Activated CD8-positive, alpha-beta memory T cell treated with anti-CD3 and anti-CD28 coated beads, Interleukin-2, amount 10 ng/mL, durations not matched to agents 7 days and 5 days (primary cell): ENCODE measurements around the gene CAMKMT. TPM values are rescaled to one million over a fixed set of nuclear protein-coding genes. Genes with fewer than 3 reads are reported as not detected.
"Not testable (repeated sequence)": the region's sequence is repeated elsewhere in the genome, so short reads cannot be mapped to it uniquely, and the experiment has no call there.

Experiments used
- ATAC-seq: fragments of 150-1000 bp; cut with Tn5 transposase; one replicate; pipeline ENCODE4 v1.10.0; 2021; ENCODE audit warnings: moderate library complexity
- CTCF ChIA-PET: fragments of 350-600 bp; sonication (Branson Sonifier 250); formaldehyde crosslinking; loops from one replicate; lab custom pipeline; 2021; ENCODE audit warnings: antibody characterized with exemption; lab: Charles Lee
- DNase-seq: peaks from one replicate; pipeline ENCODE4 v3.0.0-alpha.2; 2020
- H3K27ac Mint-ChIP-seq: one replicate; pipeline ENCODE4 v1.8.0; 2021; ENCODE audit warnings: mild to moderate bottlenecking, mixed read lengths
- H3K27me3 Mint-ChIP-seq: one replicate; pipeline ENCODE4 v1.8.0; 2021; ENCODE audit warnings: mixed read lengths
- H3K36me3 Mint-ChIP-seq: one replicate; pipeline ENCODE4 v1.8.0; 2021; ENCODE audit warnings: mild to moderate bottlenecking, mixed read lengths
- H3K4me1 Mint-ChIP-seq: one replicate; pipeline ENCODE4 v1.8.0; 2021; ENCODE audit warnings: mixed read lengths
- H3K4me3 Mint-ChIP-seq: one replicate; pipeline ENCODE4 v1.8.0; 2021; ENCODE audit warnings: mild to moderate bottlenecking, moderate library complexity, mixed read lengths
- H3K9me3 Mint-ChIP-seq: one replicate; pipeline ENCODE4 v1.8.0; 2022; ENCODE audit warnings: low read depth, mixed read lengths
- total RNA-seq, 2 experiments: library from RNA; stranded (reverse); gene quantifications; one replicate each; pipeline ENCODE4 v1.2.3, GENCODE V29; 2021

The CAMKMT gene
- total RNA-seq, 2 experiments from 2014 or later = 12.8 to 13.3 TPM

- CTCF ChIA-PET = interaction anchor here (2.6 kb wide), 1 partner anchor 17 kb away, joined by 12 read pairs; no protein-coding TSS in a partner anchor
These were observed 134.4 kb downstream of the CAMKMT start for GRCh38 chr2:44496130-44496529.

GRCh38 chr2:44498551-44498950, 136.8 kb downstream of the CAMKMT start:
- peaks cover 2% of the 10 kb centered on the region for H3K36me3 Mint-ChIP-seq
- H3K27ac Mint-ChIP-seq = no peak overlapping the region
- no peak overlapping the region for H3K4me3 Mint-ChIP-seq
- H3K9me3 Mint-ChIP-seq = no peaks in the 10 kb centered on the region
- no peak for DNase-seq
- no peak for ATAC-seq
- no peaks in the 10 kb centered on the region for H3K4me1 Mint-ChIP-seq
- CTCF ChIA-PET = interaction anchor here (1.1 to 1.4 kb wide), 2 partner anchors 19 to 272 kb away, joined by 3 to 6 read pairs; no protein-coding TSS in a partner anchor
- no peaks in the 10 kb centered on the region for H3K27me3 Mint-ChIP-seq

More at GRCh38 chr2:44496130-44496529, 134.4 kb downstream of the CAMKMT start:
- no peak for ATAC-seq
- Mint-ChIP-seq H3K4me3 (no peak overlapping the region), H3K4me1 (no peaks in the 10 kb centered on the region), H3K36me3 (no peaks in the 10 kb centered on the region), H3K27ac (no peak overlapping the region), H3K9me3 (no peaks in the 10 kb centered on the region), H3K27me3 (no peaks in the 10 kb centered on the region)
- no peak for DNase-seq

GRCh38 chr2:44505664-44506063, 143.9 kb downstream of the CAMKMT start:
- H3K36me3 Mint-ChIP-seq, DNase-seq, H3K9me3 Mint-ChIP-seq, ATAC-seq, H3K27me3 Mint-ChIP-seq, H3K4me1 Mint-ChIP-seq, H3K27ac Mint-ChIP-seq, H3K4me3 Mint-ChIP-seq: not testable (repeated sequence)
- CTCF ChIA-PET = interaction anchor here (0.9 to 2.0 kb wide), 2 partner anchors 26 kb away, joined by 3 to 5 read pairs; no protein-coding TSS in a partner anchor

- Mint-ChIP-seq H3K36me3 (peaks cover 7% of the 10 kb centered on the region), H3K4me1 (peaks cover 3% of the 10 kb centered on the region), H3K27me3 (no peaks in the 10 kb centered on the region), H3K27ac (no peak overlapping the region), H3K9me3 (no peaks in the 10 kb centered on the region), H3K4me3 (no peak overlapping the region)
- ATAC-seq (no peak), DNase-seq (no peak)
- CTCF ChIA-PET = no interaction called here
These were observed 148.5 kb downstream of the CAMKMT start for GRCh38 chr2:44510246-44510645.

GRCh38 chr2:44515416-44515815, 153.7 kb downstream of the CAMKMT start:
- Mint-ChIP-seq H3K27me3 (no peaks in the 10 kb centered on the region), H3K9me3 (peaks cover 5% of the 10 kb centered on the region), H3K36me3 (peaks cover 5% of the 10 kb centered on the region), H3K4me3 (no peak overlapping the region), H3K27ac (no peak overlapping the region), H3K4me1 (no peaks in the 10 kb centered on the region)
- no peak for ATAC-seq
- CTCF ChIA-PET = interaction anchor here (1.5 kb wide), 1 partner anchor 36 kb away, joined by 4 read pairs; no protein-coding TSS in a partner anchor
- no peak for DNase-seq

- Mint-ChIP-seq H3K4me1 (no peaks in the 10 kb centered on the region), H3K9me3 (peaks cover 16% of the 10 kb centered on the region), H3K27ac (no peak overlapping the region), H3K4me3 (no peak overlapping the region), H3K27me3 (no peaks in the 10 kb centered on the region), H3K36me3 (peaks cover 11% of the 10 kb centered on the region)
- ATAC-seq (no peak), DNase-seq (no peak)
- CTCF ChIA-PET = no interaction called here
These were observed 157.3 kb downstream of the CAMKMT start for GRCh38 chr2:44519026-44519425.

- CTCF ChIA-PET = no interaction called here
- no peak for ATAC-seq
- H3K9me3 Mint-ChIP-seq = peaks cover 18% of the 10 kb centered on the region
- H3K36me3 Mint-ChIP-seq = peaks cover 11% of the 10 kb centered on the region
- DNase-seq = no peak
- H3K27me3 Mint-ChIP-seq = no peaks in the 10 kb centered on the region
- H3K4me3 Mint-ChIP-seq = no peak overlapping the region
- H3K27ac Mint-ChIP-seq = no peak overlapping the region
- H3K4me1 Mint-ChIP-seq = no peaks in the 10 kb centered on the region
These were observed 161.1 kb downstream of the CAMKMT start for GRCh38 chr2:44522846-44523245.

- CTCF ChIA-PET = interaction anchor here (1.7 kb wide), 1 partner anchor 45 kb away, joined by 5 read pairs; no protein-coding TSS in a partner anchor
- DNase-seq = no peak
- ATAC-seq = no peak
- Mint-ChIP-seq H3K36me3 (peaks cover 10% of the 10 kb centered on the region), H3K4me3 (no peak overlapping the region), H3K4me1 (no peaks in the 10 kb centered on the region), H3K27ac (no peak overlapping the region), H3K9me3 (peaks cover 17% of the 10 kb centered on the region), H3K27me3 (no peaks in the 10 kb centered on the region)
These were observed 162.7 kb downstream of the CAMKMT start for GRCh38 chr2:44524347-44524926.

- DNase-seq = no peak
- no peak overlapping the region for H3K4me3 Mint-ChIP-seq
- H3K4me1 Mint-ChIP-seq = no peaks in the 10 kb centered on the region
- H3K27ac Mint-ChIP-seq = no peak overlapping the region
- no peaks in the 10 kb centered on the region for H3K27me3 Mint-ChIP-seq
- H3K36me3 Mint-ChIP-seq = peaks cover 8% of the 10 kb centered on the region
- CTCF ChIA-PET = interaction anchor here (1.7 kb wide), 1 partner anchor 47 kb away, joined by 5 read pairs; no protein-coding TSS in a partner anchor
- H3K9me3 Mint-ChIP-seq = peaks cover 9% of the 10 kb centered on the region
- no peak for ATAC-seq
These were observed 164.6 kb downstream of the CAMKMT start for GRCh38 chr2:44526352-44526751.

GRCh38 chr2:44528595-44528994, 166.8 kb downstream of the CAMKMT start:
- no peaks in the 10 kb centered on the region for H3K27me3 Mint-ChIP-seq
- no peaks in the 10 kb centered on the region for H3K4me1 Mint-ChIP-seq
- peaks cover 4% of the 10 kb centered on the region for H3K9me3 Mint-ChIP-seq
- H3K36me3 Mint-ChIP-seq = peaks cover 5% of the 10 kb centered on the region
- no peak for ATAC-seq
- CTCF ChIA-PET = no interaction called here
- H3K27ac Mint-ChIP-seq = no peak overlapping the region
- DNase-seq = no peak
- no peak overlapping the region for H3K4me3 Mint-ChIP-seq

- DNase-seq = no peak
- Mint-ChIP-seq H3K27ac (no peak overlapping the region), H3K36me3 (peaks cover 7% of the 10 kb centered on the region), H3K4me1 (no peaks in the 10 kb centered on the region), H3K27me3 (no peaks in the 10 kb centered on the region), H3K9me3 (peaks cover 3% of the 10 kb centered on the region), H3K4me3 (no peak overlapping the region)
- CTCF ChIA-PET = no interaction called here
- no peak for ATAC-seq
These were observed 167.7 kb downstream of the CAMKMT start for GRCh38 chr2:44529448-44529847.

- H3K9me3 Mint-ChIP-seq = peaks cover 2% of the 10 kb centered on the region
- no peak overlapping the region for H3K27ac Mint-ChIP-seq
- CTCF ChIA-PET = no interaction called here
These were observed 169.5 kb downstream of the CAMKMT start for GRCh38 chr2:44531289-44531688.

GRCh38 chr2:44532031-44532430, 170.3 kb downstream of the CAMKMT start:
- H3K27ac Mint-ChIP-seq = no peak overlapping the region
- CTCF ChIA-PET = no interaction called here

More at GRCh38 chr2:44531289-44531688, 169.5 kb downstream of the CAMKMT start:
- ATAC-seq = no peak
- Mint-ChIP-seq H3K36me3 (peaks cover 8% of the 10 kb centered on the region), H3K27me3 (no peaks in the 10 kb centered on the region), H3K4me3 (no peak overlapping the region), H3K4me1 (no peaks in the 10 kb centered on the region)
- no peak for DNase-seq

GRCh38 chr2:44533508-44533907, 171.8 kb downstream of the CAMKMT start:
- no peaks in the 10 kb centered on the region for H3K4me1 Mint-ChIP-seq
- H3K27me3 Mint-ChIP-seq = no peaks in the 10 kb centered on the region
- H3K36me3 Mint-ChIP-seq = peaks cover 8% of the 10 kb centered on the region
- peaks cover 2% of the 10 kb centered on the region for H3K9me3 Mint-ChIP-seq
- ATAC-seq = no peak
- no peak overlapping the region for H3K27ac Mint-ChIP-seq
- H3K4me3 Mint-ChIP-seq = no peak overlapping the region
- DNase-seq = no peak
- CTCF ChIA-PET = no interaction called here

More at GRCh38 chr2:44532031-44532430, 170.3 kb downstream of the CAMKMT start:
- Mint-ChIP-seq H3K27me3 (no peaks in the 10 kb centered on the region), H3K9me3 (peaks cover 2% of the 10 kb centered on the region), H3K4me1 (no peaks in the 10 kb centered on the region), H3K36me3 (peaks cover 8% of the 10 kb centered on the region), H3K4me3 (no peak overlapping the region)
- ATAC-seq = no peak
- no peak for DNase-seq
